ENCODE measurements around the gene SLC49A4. TPM values are rescaled to one million over a fixed set of nuclear protein-coding genes. Genes with fewer than 3 reads are reported as not detected.

The SLC49A4 gene
- total RNA-seq, 1 donor from 2014 or later, result 2.0 TPM

GRCh38 chr3:122920986-122921385, 126.1 kb downstream of the SLC49A4 start:
- H3K9me3 Mint-ChIP-seq, result no peaks in the 10 kb centered on the region
- no peak overlapping the region for H3K4me3 Mint-ChIP-seq (ENCODE audit: low read depth)
- H3K27me3 Mint-ChIP-seq (ENCODE audit: low read depth), result peaks cover 25% of the 10 kb centered on the region
- no peak overlapping the region for H3K27ac Mint-ChIP-seq
- peaks cover 2% of the 10 kb centered on the region for H3K4me1 Mint-ChIP-seq (ENCODE audit: low read depth)
- DNase-seq (ENCODE audit: low spot score), result no peak
- intact Hi-C loops (cut with micrococcal nuclease), result no loop called here
- no peaks in the 10 kb centered on the region for H3K36me3 Mint-ChIP-seq (ENCODE audit: low read depth)

- intact Hi-C loops (cut with micrococcal nuclease), result no loop called here
- Mint-ChIP-seq H3K4me1 (ENCODE audit: low read depth) (no peaks in the 10 kb centered on the region), H3K27ac (no peak overlapping the region), H3K36me3 (ENCODE audit: low read depth) (no peaks in the 10 kb centered on the region), H3K27me3 (ENCODE audit: low read depth) (peaks cover 21% of the 10 kb centered on the region), H3K4me3 (ENCODE audit: low read depth) (no peak overlapping the region), H3K9me3 (no peaks in the 10 kb centered on the region)
- DNase-seq (ENCODE audit: low spot score), result peak; percentile 28
Observed at GRCh38 chr3:122921791-122922651, 127.2 kb downstream of the SLC49A4 start.

- Mint-ChIP-seq H3K4me3 (ENCODE audit: low read depth) (no peak overlapping the region), H3K36me3 (ENCODE audit: low read depth) (no peaks in the 10 kb centered on the region), H3K27me3 (ENCODE audit: low read depth) (peaks cover 23% of the 10 kb centered on the region), H3K4me1 (ENCODE audit: low read depth) (no peaks in the 10 kb centered on the region), H3K27ac (no peak overlapping the region), H3K9me3 (no peaks in the 10 kb centered on the region)
- DNase-seq (ENCODE audit: low spot score), result no peak
- intact Hi-C loops (cut with micrococcal nuclease), result no loop called here
Observed at GRCh38 chr3:122923611-122924010, 128.7 kb downstream of the SLC49A4 start.

GRCh38 chr3:122924056-122924455, 129.2 kb downstream of the SLC49A4 start:
- H3K4me1 Mint-ChIP-seq (ENCODE audit: low read depth), result no peaks in the 10 kb centered on the region
- no peak overlapping the region for H3K27ac Mint-ChIP-seq
- DNase-seq (ENCODE audit: low spot score), result no peak
- no peaks in the 10 kb centered on the region for H3K36me3 Mint-ChIP-seq (ENCODE audit: low read depth)
- peaks cover 20% of the 10 kb centered on the region for H3K27me3 Mint-ChIP-seq (ENCODE audit: low read depth)
- intact Hi-C loops (cut with micrococcal nuclease), result no loop called here
- H3K4me3 Mint-ChIP-seq (ENCODE audit: low read depth), result no peak overlapping the region
- H3K9me3 Mint-ChIP-seq, result no peaks in the 10 kb centered on the region

GRCh38 chr3:122925756-122926155, 130.9 kb downstream of the SLC49A4 start:
- Mint-ChIP-seq H3K27me3 (ENCODE audit: low read depth) (peaks cover 9% of the 10 kb centered on the region), H3K4me1 (ENCODE audit: low read depth) (no peaks in the 10 kb centered on the region), H3K27ac (no peak overlapping the region), H3K4me3 (ENCODE audit: low read depth) (no peak overlapping the region), H3K36me3 (ENCODE audit: low read depth) (no peaks in the 10 kb centered on the region), H3K9me3 (no peaks in the 10 kb centered on the region)
- intact Hi-C loops (cut with micrococcal nuclease), result no loop called here
- no peak for DNase-seq (ENCODE audit: low spot score)

DNA sequence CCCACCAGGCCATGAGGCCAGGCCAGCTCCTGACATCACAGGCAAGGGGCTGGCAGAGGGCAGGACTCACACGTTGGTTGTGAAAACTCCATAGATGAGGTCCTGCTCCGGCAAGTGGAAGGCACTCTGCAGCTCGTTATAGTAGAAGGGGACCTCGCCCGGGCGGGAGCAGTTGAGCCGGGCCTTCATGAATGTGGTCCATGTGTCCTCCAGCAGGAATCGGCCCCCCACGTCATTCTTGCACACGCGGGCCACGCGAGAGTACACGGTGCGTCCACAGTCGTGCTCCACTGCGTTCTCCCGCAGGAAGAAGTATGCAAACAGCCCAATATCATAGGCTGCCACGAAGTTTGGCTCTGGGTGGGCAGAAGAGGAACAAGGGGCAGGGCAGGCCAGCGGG, 131.5 kb downstream of the SLC49A4 start:
- intact Hi-C loops (cut with micrococcal nuclease), result no loop called here
- Mint-ChIP-seq H3K36me3 (ENCODE audit: low read depth) (no peaks in the 10 kb centered on the region), H3K27ac (no peak overlapping the region), H3K4me3 (ENCODE audit: low read depth) (no peak overlapping the region), H3K9me3 (no peaks in the 10 kb centered on the region), H3K27me3 (ENCODE audit: low read depth) (peaks cover 8% of the 10 kb centered on the region), H3K4me1 (ENCODE audit: low read depth) (no peaks in the 10 kb centered on the region)
- DNase-seq (ENCODE audit: low spot score), result no peak

DNA sequence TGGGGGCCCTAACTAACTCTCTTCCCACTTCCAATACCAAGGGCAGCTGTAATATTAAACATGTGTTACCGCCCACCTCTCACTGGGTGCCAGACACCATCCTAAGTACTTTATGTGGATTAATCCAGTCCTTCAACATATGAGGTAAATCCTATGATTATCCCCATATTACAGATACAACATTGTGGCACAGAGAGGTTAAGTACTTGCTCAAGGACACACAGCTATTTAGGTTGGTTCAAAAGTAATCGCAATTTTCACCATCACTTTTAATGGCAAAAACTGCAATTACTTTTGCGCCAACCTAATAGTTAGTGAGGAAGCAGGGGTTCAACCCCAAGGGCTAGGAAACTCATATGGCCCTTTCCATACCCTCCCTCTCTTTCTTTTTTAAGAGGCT, 131.9 kb downstream of the SLC49A4 start:
- H3K9me3 Mint-ChIP-seq, result no peaks in the 10 kb centered on the region
- H3K4me3 Mint-ChIP-seq (ENCODE audit: low read depth), result no peak overlapping the region
- intact Hi-C loops (cut with micrococcal nuclease), result no loop called here
- DNase-seq (ENCODE audit: low spot score), result no peak
- H3K36me3 Mint-ChIP-seq (ENCODE audit: low read depth), result no peaks in the 10 kb centered on the region
- H3K4me1 Mint-ChIP-seq (ENCODE audit: low read depth), result no peaks in the 10 kb centered on the region
- H3K27me3 Mint-ChIP-seq (ENCODE audit: low read depth), result peaks cover 9% of the 10 kb centered on the region
- no peak overlapping the region for H3K27ac Mint-ChIP-seq

- Mint-ChIP-seq H3K27ac (no peak overlapping the region), H3K36me3 (ENCODE audit: low read depth) (no peaks in the 10 kb centered on the region), H3K9me3 (no peaks in the 10 kb centered on the region), H3K27me3 (ENCODE audit: low read depth) (peaks cover 11% of the 10 kb centered on the region), H3K4me1 (ENCODE audit: low read depth) (no peaks in the 10 kb centered on the region), H3K4me3 (ENCODE audit: low read depth) (no peak overlapping the region)
- intact Hi-C loops (cut with micrococcal nuclease), result no loop called here
- DNase-seq (ENCODE audit: low spot score), result no peak
Observed at GRCh38 chr3:122927726-122928125, 132.9 kb downstream of the SLC49A4 start.

DNA sequence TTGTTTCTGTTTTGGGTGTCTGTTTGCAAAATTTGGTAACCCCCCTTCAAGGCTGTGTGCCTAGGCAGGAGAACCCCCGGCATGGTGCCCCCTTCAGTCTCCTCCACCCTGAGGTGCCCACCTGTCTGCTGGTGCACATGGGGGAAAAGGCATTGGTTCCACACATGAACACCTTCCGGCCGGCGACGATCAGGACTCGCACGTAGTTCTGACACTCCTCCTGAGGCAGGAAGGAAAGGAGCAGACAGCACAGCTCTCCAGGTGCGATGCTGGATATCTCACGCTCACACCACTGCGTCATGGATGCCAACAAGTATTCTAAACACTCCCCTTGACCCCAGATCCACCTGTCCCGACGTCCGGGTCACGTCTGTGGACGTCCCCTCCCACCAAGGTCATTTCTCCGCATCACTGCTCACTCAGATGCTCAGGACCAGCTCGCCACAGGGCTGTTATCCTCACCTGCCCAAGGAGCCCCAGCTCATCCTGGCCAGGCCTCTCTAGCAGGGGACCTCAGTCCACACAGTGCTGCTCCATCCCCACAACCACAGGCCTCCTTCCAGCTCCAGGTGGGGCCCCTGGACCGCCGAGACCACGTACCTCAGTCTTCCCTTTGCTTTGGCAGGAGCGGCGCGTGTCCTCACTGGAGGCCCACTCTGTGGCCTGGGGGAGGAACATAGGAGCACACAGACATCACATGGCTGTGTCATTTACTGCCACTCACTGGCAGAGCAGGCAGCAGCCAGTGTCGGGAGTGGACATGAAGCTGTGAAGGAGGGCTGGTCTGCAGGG, 133.7 kb downstream of the SLC49A4 start:
- Mint-ChIP-seq H3K27ac (no peak overlapping the region), H3K9me3 (no peaks in the 10 kb centered on the region), H3K4me1 (ENCODE audit: low read depth) (no peaks in the 10 kb centered on the region), H3K36me3 (ENCODE audit: low read depth) (no peaks in the 10 kb centered on the region), H3K27me3 (ENCODE audit: low read depth) (peaks cover 17% of the 10 kb centered on the region), H3K4me3 (ENCODE audit: low read depth) (no peak overlapping the region)
- no peak for DNase-seq (ENCODE audit: low spot score)
- intact Hi-C loops (cut with micrococcal nuclease), result no loop called here

DNA sequence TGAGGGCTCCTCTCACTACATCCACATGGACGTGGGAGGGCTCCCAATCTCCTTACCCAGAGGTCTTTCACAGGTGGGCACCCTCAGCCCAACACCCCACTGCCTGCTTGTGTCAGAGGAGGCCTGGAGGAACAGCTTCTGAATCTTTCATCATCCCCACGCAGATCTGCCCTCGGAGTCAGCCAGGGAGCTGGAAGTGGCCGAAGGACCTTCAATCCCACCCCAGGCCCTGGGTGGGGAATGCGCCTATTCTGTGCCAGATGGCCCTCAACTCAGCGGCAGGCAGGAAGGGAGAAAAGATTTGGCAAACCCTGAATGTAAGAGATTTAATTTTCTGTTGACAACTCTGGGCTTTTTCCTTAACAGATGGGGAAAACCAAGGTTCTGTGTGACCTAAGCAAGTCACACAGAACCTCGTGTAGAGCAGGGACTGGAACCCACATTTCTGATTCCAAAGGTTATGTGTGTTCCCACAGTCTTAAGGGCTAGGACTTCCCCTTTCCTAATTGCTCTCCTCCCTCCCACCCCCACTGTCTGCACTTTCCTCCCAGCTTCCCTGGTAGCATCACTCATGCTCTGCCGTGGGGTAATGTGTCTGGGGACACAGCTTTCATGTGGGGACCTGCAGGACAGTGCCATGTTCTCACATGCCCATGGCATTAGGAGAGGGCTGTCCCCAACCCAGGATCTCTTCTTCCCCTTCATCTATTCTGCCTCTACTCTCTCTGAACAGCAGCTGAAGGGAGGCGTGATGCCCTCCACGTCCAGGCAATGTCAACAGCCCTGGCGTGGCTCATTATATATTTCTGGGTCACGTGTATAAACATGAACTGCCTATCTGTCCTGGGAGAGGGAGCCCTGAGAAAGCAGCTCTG, 134.6 kb downstream of the SLC49A4 start:
- intact Hi-C loops (cut with micrococcal nuclease), result no loop called here
- peaks cover 17% of the 10 kb centered on the region for H3K27me3 Mint-ChIP-seq (ENCODE audit: low read depth)
- no peak overlapping the region for H3K4me3 Mint-ChIP-seq (ENCODE audit: low read depth)
- no peaks in the 10 kb centered on the region for H3K4me1 Mint-ChIP-seq (ENCODE audit: low read depth)
- no peak overlapping the region for H3K27ac Mint-ChIP-seq
- DNase-seq (ENCODE audit: low spot score), result no peak
- no peaks in the 10 kb centered on the region for H3K36me3 Mint-ChIP-seq (ENCODE audit: low read depth)
- H3K9me3 Mint-ChIP-seq, result no peaks in the 10 kb centered on the region

DNA sequence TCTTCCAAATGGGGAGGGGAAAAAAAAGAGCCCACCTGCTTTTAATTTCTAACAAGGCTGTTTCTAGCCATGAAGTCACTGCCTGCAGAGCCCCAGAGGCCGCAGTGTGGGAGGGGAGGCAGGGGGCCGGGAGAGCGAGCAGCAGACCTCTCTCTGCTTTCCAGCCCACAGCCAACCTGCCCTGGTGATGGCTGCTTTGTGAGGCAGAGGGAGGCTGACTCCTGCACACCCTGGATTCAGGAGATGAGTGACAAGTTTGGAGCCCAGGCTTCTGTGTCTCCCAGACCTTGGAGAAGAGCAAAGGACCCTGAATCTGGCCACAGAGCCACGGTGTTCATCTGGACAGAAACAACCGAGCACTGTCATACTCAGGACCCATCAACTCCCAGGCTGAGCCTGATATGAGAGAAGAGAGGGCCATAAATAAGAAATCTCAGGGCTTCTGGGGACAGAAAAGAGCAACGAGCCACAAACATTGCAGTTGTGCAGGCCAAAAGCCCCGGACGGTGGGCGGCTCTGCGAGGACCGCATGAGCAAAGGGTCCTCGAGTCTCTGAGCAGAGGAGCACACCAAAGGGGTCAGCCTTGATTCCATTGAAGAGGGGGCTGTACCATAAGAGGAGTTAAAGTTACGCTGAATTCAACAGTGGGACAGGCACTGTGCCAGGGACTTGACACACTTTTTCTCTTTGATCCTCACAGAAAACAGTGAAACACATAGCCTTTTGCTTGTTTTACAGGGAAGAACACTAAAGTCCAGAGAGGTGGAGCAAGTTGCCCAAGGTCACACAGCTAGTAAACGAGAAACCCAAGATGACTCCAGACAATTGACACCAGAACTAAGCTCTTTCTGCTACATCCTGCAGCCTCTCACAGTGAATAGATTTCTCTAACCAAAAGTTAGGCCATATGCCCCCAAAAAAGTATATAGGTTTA, 135.5 kb downstream of the SLC49A4 start:
- Mint-ChIP-seq H3K36me3 (ENCODE audit: low read depth) (no peaks in the 10 kb centered on the region), H3K4me3 (ENCODE audit: low read depth) (no peak overlapping the region), H3K9me3 (no peaks in the 10 kb centered on the region), H3K27ac (no peak overlapping the region), H3K4me1 (ENCODE audit: low read depth) (no peaks in the 10 kb centered on the region), H3K27me3 (ENCODE audit: low read depth) (peaks cover 20% of the 10 kb centered on the region)
- DNase-seq (ENCODE audit: low spot score), result no peak
- intact Hi-C loops (cut with micrococcal nuclease), result no loop called here

Data from activated T-helper 2 cell treated with anti-CD3 and anti-CD28 coated beads, Interferon-gamma antibody, Interleukin-2, Interleukin-4, amounts not matched to agents 10 μg/mL and 5 μg/mL and 100 μg/mL, durations not matched to agents 14 hours and 24 hours and 36 hours (primary cell).